Esophagus muscularis mucosa (tissue), 4 donors: ENCODE results near the gene PAM16.

Source experiments
- EP300 ChIP-seq: sonication (generic); formaldehyde crosslinking; IDR thresholded peaks from one replicate; pipeline ENCODE4 v1.6.1; 2017; ENCODE audit warnings: antibody characterized with exemption
- POLR2A ChIP-seq: fragments of 450-650 bp; IDR thresholded peaks from one replicate; pipeline ENCODE4 v1.6.1; 2017; ENCODE audit warnings: antibody characterized with exemption, moderate library complexity, mild to moderate bottlenecking, low read depth
- POLR2AphosphoS5 ChIP-seq, 2 donors: sonication (generic); formaldehyde crosslinking; IDR thresholded peaks; one replicate each; pipeline ENCODE4 v1.6.1; 2017; ENCODE audit warnings: antibody characterized with exemption in 2 of 2
- TF ChIP-seq, protein P1 (sequence below), 3 experiments: fragments of 200-600 bp in 2 of 3; fragments of 450-650 bp in 1 of 3; sonication (generic) in 2 of 3; IDR thresholded peaks; one replicate each; pipeline ENCODE4 v1.5.1; 2017 to 2019; ENCODE audit warnings: antibody characterized with exemption in 3 of 3, mild to moderate bottlenecking in 2 of 3, moderate library complexity in 1 of 3

DNA sequence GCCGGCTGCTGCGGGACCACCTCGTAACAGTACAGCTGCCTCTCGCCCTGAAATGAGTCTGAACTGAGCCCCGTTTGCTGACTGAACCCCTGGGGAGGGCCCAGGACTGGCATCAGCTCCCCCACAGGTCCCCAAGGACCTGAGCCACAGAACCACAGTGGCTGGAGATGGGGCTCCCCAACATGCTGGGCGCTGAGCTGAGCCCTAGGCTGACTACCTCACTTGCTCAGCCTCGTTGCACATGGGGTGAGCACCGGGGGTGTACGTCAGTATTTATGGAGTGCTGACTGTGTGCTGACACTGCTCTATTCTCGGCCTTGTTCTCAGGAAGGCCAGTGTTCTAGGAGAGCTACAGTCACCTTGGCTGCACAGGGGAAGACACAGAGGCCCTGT, 13.9 kb upstream of the PAM16 start:
- TF ChIP-seq EP300 (no peak), POLR2A (no peak), POLR2AphosphoS5 (IDR thresholded peaks at IDR 0.05) (no peak)
- TF ChIP-seq, protein P1, sequence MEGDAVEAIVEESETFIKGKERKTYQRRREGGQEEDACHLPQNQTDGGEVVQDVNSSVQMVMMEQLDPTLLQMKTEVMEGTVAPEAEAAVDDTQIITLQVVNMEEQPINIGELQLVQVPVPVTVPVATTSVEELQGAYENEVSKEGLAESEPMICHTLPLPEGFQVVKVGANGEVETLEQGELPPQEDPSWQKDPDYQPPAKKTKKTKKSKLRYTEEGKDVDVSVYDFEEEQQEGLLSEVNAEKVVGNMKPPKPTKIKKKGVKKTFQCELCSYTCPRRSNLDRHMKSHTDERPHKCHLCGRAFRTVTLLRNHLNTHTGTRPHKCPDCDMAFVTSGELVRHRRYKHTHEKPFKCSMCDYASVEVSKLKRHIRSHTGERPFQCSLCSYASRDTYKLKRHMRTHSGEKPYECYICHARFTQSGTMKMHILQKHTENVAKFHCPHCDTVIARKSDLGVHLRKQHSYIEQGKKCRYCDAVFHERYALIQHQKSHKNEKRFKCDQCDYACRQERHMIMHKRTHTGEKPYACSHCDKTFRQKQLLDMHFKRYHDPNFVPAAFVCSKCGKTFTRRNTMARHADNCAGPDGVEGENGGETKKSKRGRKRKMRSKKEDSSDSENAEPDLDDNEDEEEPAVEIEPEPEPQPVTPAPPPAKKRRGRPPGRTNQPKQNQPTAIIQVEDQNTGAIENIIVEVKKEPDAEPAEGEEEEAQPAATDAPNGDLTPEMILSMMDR (IDR thresholded peaks at IDR 0.05), result no peak
